ENCODE results near the gene HOXA6. TPM values are rescaled to one million over a fixed set of nuclear protein-coding genes. Genes with fewer than 3 reads are reported as not detected.
A peak's percentile ranks its signal among the peaks of the same experiment; 100 is the strongest.

HOXA6 gene
- total RNA-seq, 2 experiments from 2014 or later = not detected

DNA sequence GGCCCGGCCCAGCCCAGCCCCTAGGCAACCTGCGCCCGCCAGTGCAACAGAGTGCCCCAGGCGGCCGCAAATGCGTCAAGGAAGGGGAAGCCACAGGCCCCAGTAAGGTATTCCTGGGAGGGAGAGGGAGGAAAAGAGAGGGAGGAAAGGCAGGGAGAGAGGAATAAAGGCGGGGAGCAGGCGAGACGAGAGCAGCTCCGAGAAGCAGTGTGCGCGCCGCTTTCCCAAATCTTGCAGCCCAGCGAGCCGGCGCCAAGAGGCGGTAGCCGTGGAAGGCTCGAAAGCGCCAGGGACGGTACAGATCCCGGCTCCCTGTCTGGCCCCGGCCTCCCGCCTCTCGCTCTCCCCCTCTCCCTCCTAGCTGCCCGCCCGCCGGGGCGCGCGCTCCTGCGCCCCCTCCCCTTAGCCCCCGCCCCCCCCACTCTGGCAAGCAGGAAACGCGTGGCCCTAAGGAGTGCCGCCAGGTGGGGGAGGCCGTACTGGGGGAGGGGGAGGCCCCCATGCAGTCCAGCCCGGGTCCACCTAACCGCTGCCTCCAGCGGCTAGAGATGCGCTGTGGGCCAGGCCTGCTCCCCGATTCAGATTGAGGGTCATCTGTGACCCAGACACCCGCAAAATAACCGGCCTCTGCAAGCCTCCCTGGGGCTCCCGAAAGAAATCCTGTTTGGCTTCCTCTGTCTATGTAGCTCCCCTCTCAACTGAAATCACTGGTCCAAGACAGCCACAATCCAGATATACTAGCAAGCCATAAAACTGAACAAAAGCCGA lies 22.3 kb upstream of the HOXA6 start:
- no peak for DNase-seq
- no peak overlapping the region for H3K27ac Mint-ChIP-seq
- no peaks in the 10 kb centered on the region for H3K36me3 Mint-ChIP-seq (ENCODE audit: low read depth)
- peaks cover 67% of the 10 kb centered on the region for H3K27me3 Mint-ChIP-seq (ENCODE audit: low read depth)
- CTCF ChIA-PET = no interaction called here
- intact Hi-C loops (cut with micrococcal nuclease) = loop anchor here (5.0 kb wide), 2 partner anchors 32 to 72 kb away; partner anchors contain the start of genes EVX1 and HOXA13
- H3K9me3 Mint-ChIP-seq = no peaks in the 10 kb centered on the region
- H3K4me3 Mint-ChIP-seq = peak overlapping the region; percentile 39
- H3K4me1 Mint-ChIP-seq (ENCODE audit: low read depth) = peaks cover 36% of the 10 kb centered on the region

DNA sequence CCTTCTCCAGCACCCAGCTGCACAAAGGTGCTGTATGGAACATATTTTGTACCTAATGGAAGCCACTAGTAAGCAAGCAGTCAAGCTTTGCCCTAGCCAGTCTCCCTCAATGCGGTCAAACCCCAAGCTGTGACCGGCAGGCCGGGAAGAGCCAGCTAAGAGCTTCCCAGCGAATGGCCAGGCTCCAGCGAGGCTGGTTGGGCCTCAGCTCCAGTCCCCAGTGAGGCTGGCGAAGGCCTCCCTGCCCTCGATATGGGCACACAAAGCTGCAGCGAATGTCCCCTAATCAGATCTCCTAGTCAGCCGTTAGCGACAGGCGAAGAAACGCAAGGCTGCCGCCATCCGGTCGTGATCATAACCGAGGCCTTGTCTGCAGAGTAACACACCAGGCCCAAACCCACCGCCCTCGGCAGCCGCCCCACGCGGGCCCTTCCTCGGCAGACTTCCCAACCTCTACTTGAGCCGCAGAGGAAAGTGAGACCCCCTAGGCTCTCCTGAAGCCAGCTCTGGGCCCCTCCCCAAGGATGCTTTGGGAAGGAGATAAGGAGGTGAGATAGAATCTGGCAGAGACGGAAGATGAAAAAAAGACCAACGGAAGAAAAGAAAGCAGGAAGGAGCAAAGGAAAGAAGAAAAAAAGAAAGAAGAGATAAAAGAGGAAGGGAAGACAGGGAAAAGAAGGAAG lies 20.8 kb upstream of the HOXA6 start:
- DNase-seq = peak; percentile 64
- Mint-ChIP-seq H3K4me3 (no peak overlapping the region), H3K27me3 (ENCODE audit: low read depth) (peaks cover 77% of the 10 kb centered on the region), H3K9me3 (no peaks in the 10 kb centered on the region), H3K36me3 (ENCODE audit: low read depth) (no peaks in the 10 kb centered on the region), H3K4me1 (ENCODE audit: low read depth) (peaks cover 39% of the 10 kb centered on the region), H3K27ac (no peak overlapping the region)
- intact Hi-C loops (cut with micrococcal nuclease) = loop anchor here (1.0 to 5.0 kb wide), 3 partner anchors 17 to 34 kb away; partner anchors contain the start of genes HOXA11 and HOXA13
- CTCF ChIA-PET = interaction anchor here (0.7 to 1.3 kb wide), 4 partner anchors 9 to 18 kb away, joined by 3 to 5 read pairs (median 4); no protein-coding TSS in a partner anchor

GRCh38 chr7:27167916-27168264 lies 20.3 kb upstream of the HOXA6 start:
- DNase-seq = no peak
- Mint-ChIP-seq H3K27ac (no peak overlapping the region), H3K9me3 (no peaks in the 10 kb centered on the region), H3K36me3 (ENCODE audit: low read depth) (no peaks in the 10 kb centered on the region), H3K4me1 (ENCODE audit: low read depth) (peaks cover 39% of the 10 kb centered on the region), H3K27me3 (ENCODE audit: low read depth) (peaks cover 83% of the 10 kb centered on the region), H3K4me3 (no peak overlapping the region)
- CTCF ChIA-PET = interaction anchor here (0.7 to 1.3 kb wide), 4 partner anchors 8 to 18 kb away, joined by 3 to 5 read pairs (median 4); no protein-coding TSS in a partner anchor
- intact Hi-C loops (cut with micrococcal nuclease) = loop anchor here (1.0 to 5.0 kb wide), 3 partner anchors 17 to 34 kb away; partner anchors contain the start of genes HOXA11 and HOXA13

DNA sequence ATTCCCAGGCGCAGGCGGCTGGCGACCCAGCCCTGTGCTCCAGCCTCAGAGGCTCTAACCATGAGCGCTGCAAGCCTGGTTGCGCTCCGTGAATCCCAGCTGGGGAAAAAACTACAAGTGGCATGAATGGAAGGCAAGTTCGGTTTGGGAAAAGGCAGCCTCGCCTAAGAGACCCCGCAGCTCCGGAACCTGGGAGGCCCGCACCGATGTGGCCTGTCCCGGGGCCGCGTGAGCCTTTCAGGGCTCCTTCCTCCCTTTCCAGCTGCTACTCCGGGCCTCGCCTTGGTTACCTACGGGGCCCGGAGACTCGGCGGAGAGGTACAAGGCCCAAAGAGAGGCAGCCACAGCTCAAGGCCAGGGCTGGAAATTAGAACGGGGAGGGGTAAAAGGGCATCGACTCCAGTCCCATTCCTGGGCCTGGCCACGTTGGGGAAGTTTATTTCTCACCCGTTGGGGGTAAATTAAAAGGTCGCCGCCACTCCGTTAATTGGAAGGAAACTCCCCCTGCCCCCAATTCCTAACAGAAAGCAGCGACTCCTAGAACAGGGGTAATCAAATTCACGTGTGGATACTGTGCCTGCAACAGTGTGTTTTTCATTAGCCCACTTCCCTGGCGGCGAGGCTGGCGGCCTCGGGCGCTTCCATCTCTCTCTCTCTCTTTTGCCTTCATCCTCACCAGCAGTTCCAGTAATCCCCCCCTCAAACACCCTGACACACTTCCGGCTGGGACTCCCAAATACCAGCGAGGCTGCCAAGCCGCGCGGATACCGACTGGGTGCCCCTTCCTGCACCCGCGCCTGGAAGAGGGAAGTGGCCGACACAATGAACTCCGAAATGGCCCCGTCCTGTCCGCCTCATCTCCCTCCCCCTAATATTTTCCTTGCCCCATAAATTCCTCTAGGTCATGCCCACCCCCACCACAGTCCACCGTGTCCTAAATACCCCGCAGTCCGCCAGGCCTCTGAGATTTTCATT lies 19.2 kb upstream of the HOXA6 start:
- peaks cover 32% of the 10 kb centered on the region for H3K4me1 Mint-ChIP-seq (ENCODE audit: low read depth)
- no peaks in the 10 kb centered on the region for H3K36me3 Mint-ChIP-seq (ENCODE audit: low read depth)
- peaks cover 79% of the 10 kb centered on the region for H3K27me3 Mint-ChIP-seq (ENCODE audit: low read depth)
- H3K9me3 Mint-ChIP-seq = no peaks in the 10 kb centered on the region
- intact Hi-C loops (cut with micrococcal nuclease) = loop anchor here (1.0 to 5.0 kb wide), 2 partner anchors 11 to 35 kb away; partner anchors contain the start of genes HOXA13 and HOXA7
- peak overlapping the region; percentile 6 for H3K27ac Mint-ChIP-seq
- H3K4me3 Mint-ChIP-seq = no peak overlapping the region
- CTCF ChIA-PET = interaction anchor here (0.6 to 1.3 kb wide), 3 partner anchors 8 to 317 kb away, joined by 3 to 5 read pairs (median 4); no protein-coding TSS in a partner anchor
- no peak for DNase-seq

DNA sequence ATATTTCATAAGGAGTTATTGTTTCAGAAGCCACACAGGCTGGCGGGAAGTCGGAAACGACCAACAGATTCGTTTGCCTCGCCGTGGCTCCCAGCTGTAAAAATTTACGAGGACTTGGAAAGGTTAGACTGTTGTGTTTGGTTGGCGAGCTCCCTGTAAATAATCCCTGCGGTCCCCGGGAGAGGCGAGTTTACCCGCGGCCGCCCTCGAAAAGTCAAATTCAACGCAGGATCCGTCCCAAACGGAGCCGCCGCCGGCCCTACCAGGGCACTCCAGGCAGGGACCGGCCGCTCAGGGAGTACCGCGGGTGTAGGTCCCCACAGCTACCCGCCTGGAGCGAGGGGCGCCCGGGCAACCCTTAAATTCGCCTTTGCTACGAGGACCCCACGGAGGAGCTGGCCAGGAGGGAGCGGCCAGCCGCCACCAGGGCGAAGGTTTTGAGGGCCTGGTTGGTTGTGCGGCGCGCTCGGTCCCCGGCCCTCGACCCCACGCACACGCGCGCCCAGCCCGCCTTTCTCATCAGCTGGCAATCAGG lies 18.5 kb upstream of the HOXA6 start:
- H3K27me3 Mint-ChIP-seq (ENCODE audit: low read depth) = peaks cover 75% of the 10 kb centered on the region
- H3K36me3 Mint-ChIP-seq (ENCODE audit: low read depth) = no peaks in the 10 kb centered on the region
- H3K4me3 Mint-ChIP-seq = no peak overlapping the region
- intact Hi-C loops (cut with micrococcal nuclease) = loop anchor here (1.0 to 5.0 kb wide), 2 partner anchors 10 to 36 kb away; partner anchors contain the start of genes HOXA13 and HOXA7
- no peaks in the 10 kb centered on the region for H3K9me3 Mint-ChIP-seq
- H3K27ac Mint-ChIP-seq = no peak overlapping the region
- DNase-seq = no peak
- peaks cover 28% of the 10 kb centered on the region for H3K4me1 Mint-ChIP-seq (ENCODE audit: low read depth)
- CTCF ChIA-PET = interaction anchor here (0.6 to 1.0 kb wide), 2 partner anchors 14 to 316 kb away, joined by 3 to 4 read pairs; no protein-coding TSS in a partner anchor

GRCh38 chr7:27165089-27165995 lies 17.8 kb upstream of the HOXA6 start, which contains the start of gene HOXA9:
Gene HOXA9 (minus strand): TSS chr7:27165537. CDS start chr7:27165457, 80 bp downstream.
- intact Hi-C loops (cut with micrococcal nuclease) = loop anchor here (5.0 kb wide), 1 partner anchor 37 kb away; the partner anchor contains the start of gene HOXA13
- Mint-ChIP-seq H3K9me3 (no peaks in the 10 kb centered on the region), H3K4me3 (peak within 1 kb of the TSS; percentile 21)

GRCh38 chr7:27164367-27165088 lies 17.0 kb upstream of the HOXA6 start:
- Mint-ChIP-seq H3K36me3 (ENCODE audit: low read depth) (no peaks in the 10 kb centered on the region), H3K4me1 (ENCODE audit: low read depth) (peaks cover 37% of the 10 kb centered on the region), H3K9me3 (no peaks in the 10 kb centered on the region), H3K27ac (no peak overlapping the region), H3K27me3 (ENCODE audit: low read depth) (peaks cover 76% of the 10 kb centered on the region), H3K4me3 (no peak overlapping the region)
- intact Hi-C loops (cut with micrococcal nuclease) = loop anchor here (5.0 kb wide), 2 partner anchors 38 to 497 kb away; partner anchors contain the start of gene HOXA13
- no peak for DNase-seq
- CTCF ChIA-PET = no interaction called here

More at GRCh38 chr7:27165089-27165995, 17.8 kb upstream of the HOXA6 start, which contains the start of gene HOXA9:
- H3K36me3 Mint-ChIP-seq (ENCODE audit: low read depth) = no peaks in the 10 kb centered on the region
- CTCF ChIA-PET = interaction anchor here (0.6 kb wide), 1 partner anchor 315 kb away, joined by 4 read pairs; no protein-coding TSS in a partner anchor
- DNase-seq = no peak
- H3K27ac Mint-ChIP-seq = peak within 1 kb of the TSS; percentile 41
- H3K4me1 Mint-ChIP-seq (ENCODE audit: low read depth) = peaks cover 30% of the 10 kb centered on the region
- peaks cover 72% of the 10 kb centered on the region for H3K27me3 Mint-ChIP-seq (ENCODE audit: low read depth)

DNA sequence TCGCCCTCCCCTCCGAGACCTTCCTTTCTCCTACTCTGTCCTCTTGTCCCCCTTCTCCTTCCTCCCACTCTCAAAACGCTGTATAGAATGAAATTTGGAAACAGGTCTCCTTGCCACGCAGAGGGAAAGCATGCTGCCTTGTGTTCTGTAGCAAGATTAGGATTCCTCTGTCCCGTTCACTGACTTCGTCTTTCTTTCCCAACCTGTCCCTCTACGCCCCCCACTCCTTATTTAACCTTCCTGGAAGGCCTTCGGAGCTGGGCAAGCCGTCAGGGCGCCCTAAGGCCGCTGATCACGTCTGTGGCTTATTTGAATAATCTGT lies 16.4 kb upstream of the HOXA6 start:
- Mint-ChIP-seq H3K27me3 (ENCODE audit: low read depth) (peaks cover 80% of the 10 kb centered on the region), H3K36me3 (ENCODE audit: low read depth) (no peaks in the 10 kb centered on the region), H3K9me3 (no peaks in the 10 kb centered on the region), H3K4me3 (no peak overlapping the region), H3K27ac (no peak overlapping the region), H3K4me1 (ENCODE audit: low read depth) (peaks cover 36% of the 10 kb centered on the region)
- intact Hi-C loops (cut with micrococcal nuclease) = loop anchor here (5.0 kb wide), 1 partner anchor 497 kb away; no protein-coding TSS in a partner anchor
- CTCF ChIA-PET = no interaction called here
- no peak for DNase-seq

DNA sequence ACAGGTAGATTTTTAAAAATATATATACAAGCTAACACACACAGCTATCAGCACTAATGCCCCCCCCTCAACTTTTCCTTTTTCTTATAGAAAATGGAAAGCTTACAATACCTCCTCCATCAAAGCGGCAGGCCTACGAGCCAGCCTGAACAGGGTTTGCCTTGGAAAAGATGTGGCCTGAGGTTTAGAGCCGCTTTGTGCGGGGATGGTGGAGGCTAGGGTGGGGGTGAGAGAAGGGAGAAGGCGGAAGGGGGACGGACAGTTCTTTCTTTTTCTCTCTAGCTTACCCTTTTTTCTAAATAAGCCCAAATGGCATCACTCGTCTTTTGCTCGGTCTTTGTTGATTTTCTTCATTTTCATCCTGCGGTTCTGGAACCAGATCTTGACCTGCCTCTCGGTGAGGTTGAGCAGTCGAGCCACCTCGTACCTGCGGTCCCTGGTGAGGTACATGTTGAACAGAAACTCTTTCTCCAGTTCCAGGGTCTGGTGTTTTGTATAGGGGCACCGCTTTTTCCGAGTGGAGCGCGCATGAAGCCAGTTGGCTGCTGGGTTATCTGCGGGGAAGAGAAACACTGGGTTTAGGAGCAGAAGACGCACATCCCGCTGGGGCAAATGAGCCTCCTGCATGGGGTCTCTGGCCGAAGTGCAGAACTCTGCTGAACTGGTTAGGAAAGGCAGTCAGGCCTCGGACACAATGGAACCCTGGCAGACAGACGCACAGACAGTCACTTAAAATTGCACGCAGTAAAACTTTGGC lies 15.9 kb upstream of the HOXA6 start:
- Mint-ChIP-seq H3K4me3 (no peak overlapping the region), H3K9me3 (no peaks in the 10 kb centered on the region), H3K4me1 (ENCODE audit: low read depth) (peaks cover 35% of the 10 kb centered on the region), H3K27ac (no peak overlapping the region), H3K27me3 (ENCODE audit: low read depth) (peaks cover 79% of the 10 kb centered on the region), H3K36me3 (ENCODE audit: low read depth) (no peaks in the 10 kb centered on the region)
- intact Hi-C loops (cut with micrococcal nuclease) = loop anchor here (5.0 kb wide), 1 partner anchor 496 kb away; no protein-coding TSS in a partner anchor
- DNase-seq = no peak
- CTCF ChIA-PET = interaction anchor here (1.6 to 2.3 kb wide), 4 partner anchors 9 to 496 kb away, joined by 4 to 12 read pairs (median 8); no protein-coding TSS in a partner anchor
